Measurements from ENCODE around the gene SLC2A13.
"Not testable (repeated sequence)": the region's sequence is repeated elsewhere in the genome, so short reads cannot be mapped to it uniquely, and the experiment has no call there.

Gene SLC2A13

GRCh38 chr12:39848218-39848617, 257.7 kb downstream of the SLC2A13 start:
- not testable (repeated sequence) for DNase-seq

- DNase-seq = no peak
These were observed 258.8 kb downstream of the SLC2A13 start for GRCh38 chr12:39846971-39847650.

- no peak for DNase-seq
These were observed 259.6 kb downstream of the SLC2A13 start for GRCh38 chr12:39846304-39846703.

- no peak for DNase-seq
These were observed 265.5 kb downstream of the SLC2A13 start for GRCh38 chr12:39840422-39840821.

GRCh38 chr12:39839072-39839471, 266.8 kb downstream of the SLC2A13 start:
- DNase-seq = no peak

GRCh38 chr12:39835517-39836489, 270.1 kb downstream of the SLC2A13 start:
- DNase-seq = no peak

GRCh38 chr12:39831587-39832315, 274.1 kb downstream of the SLC2A13 start:
- no peak for DNase-seq

GRCh38 chr12:39830852-39831520, 274.9 kb downstream of the SLC2A13 start:
- no peak for DNase-seq

GRCh38 chr12:39830171-39830570, 275.7 kb downstream of the SLC2A13 start:
- no peak for DNase-seq

GRCh38 chr12:39824505-39825212, 281.2 kb downstream of the SLC2A13 start:
- DNase-seq = no peak

- no peak for DNase-seq
These were observed 289.2 kb downstream of the SLC2A13 start for GRCh38 chr12:39816671-39817185.

- DNase-seq = no peak
These were observed 290.1 kb downstream of the SLC2A13 start for GRCh38 chr12:39815746-39816145.

GRCh38 chr12:39814626-39815025, 291.3 kb downstream of the SLC2A13 start:
- no peak for DNase-seq

GRCh38 chr12:39813776-39814175, 292.1 kb downstream of the SLC2A13 start:
- DNase-seq = no peak

GRCh38 chr12:39812456-39812855, 293.4 kb downstream of the SLC2A13 start:
- not testable (repeated sequence) for DNase-seq

GRCh38 chr12:39807043-39807442, 298.8 kb downstream of the SLC2A13 start:
- DNase-seq = no peak

GRCh38 chr12:39805651-39806050, 300.2 kb downstream of the SLC2A13 start:
- DNase-seq = no peak

- no peak for DNase-seq
These were observed 301.0 kb downstream of the SLC2A13 start for GRCh38 chr12:39804898-39805297.

GRCh38 chr12:39804479-39804878, 301.4 kb downstream of the SLC2A13 start:
- DNase-seq = no peak

GRCh38 chr12:39803151-39803550, 302.7 kb downstream of the SLC2A13 start:
- DNase-seq = no peak

GRCh38 chr12:39798977-39799376, 306.9 kb downstream of the SLC2A13 start:
- no peak for DNase-seq

- no peak for DNase-seq
These were observed 307.5 kb downstream of the SLC2A13 start for GRCh38 chr12:39798429-39798828.
